Uterus (tissue), 4 donors: ENCODE results near the gene FAM89B. TPM values are rescaled to one million over a fixed set of nuclear protein-coding genes. Genes with fewer than 3 reads are reported as not detected.

ENCODE experiments used
- DNase-seq, 2 donors: peaks; one replicate each; pipeline ENCODE4 v3.0.0-alpha.2; 2019 to 2020
- H3K27ac ChIP-seq, 2 donors: fragments of 200-600 bp; sonication (generic); 1 replicate in 1 of 2; 2 replicates in 1 of 2; pipeline ENCODE4 v1.5.1; 2016 to 2018
- H3K27me3 ChIP-seq, 2 donors: fragments of 200-600 bp; sonication (generic); one replicate each; pipeline ENCODE4 v1.5.1; 2018 to 2019; ENCODE audit warnings: control low read depth in 1 of 2
- H3K36me3 ChIP-seq, 2 donors: fragments of 200-600 bp; sonication (generic); one replicate each; pipeline ENCODE4 v1.5.1; 2019; ENCODE audit warnings: control low read depth in 1 of 2
- H3K4me1 ChIP-seq, 2 donors: fragments of 200-600 bp; sonication (generic); one replicate each; pipeline ENCODE4 v1.5.1; 2018 to 2019; ENCODE audit warnings: control low read depth in 1 of 2
- H3K4me3 ChIP-seq, 2 donors: fragments of 200-600 bp; sonication (generic); 1 replicate in 1 of 2; 2 replicates in 1 of 2; pipeline ENCODE4 v1.5.1; 2018 to 2019; ENCODE audit warnings: mild to moderate bottlenecking in 1 of 2
- H3K9me3 ChIP-seq, 2 donors: fragments of 200-600 bp; sonication (generic); one replicate each; pipeline ENCODE4 v1.5.1; 2019; ENCODE audit warnings: control low read depth in 1 of 2
- POLR2A ChIP-seq, 2 donors: fragments of 450-650 bp; IDR thresholded peaks; one replicate each; pipeline ENCODE4 v1.6.1; 2016; ENCODE audit warnings: antibody characterized with exemption in 2 of 2, mild to moderate bottlenecking in 1 of 2, moderate library complexity in 1 of 2
- intact Hi-C: fragments of 100-400 bp; cut with DNase I; formaldehyde crosslinking; loops from one replicate; pipeline ENCODE4 v1.15.1; 2023; ENCODE audit warnings: low total_unique reads
- total RNA-seq, 4 donors: library from RNA; depleted of rRNA in 3 of 4; stranded (reverse); fragments of >200 nt in 3 of 4; gene quantifications; one replicate each; pipeline versions ENCODE4 v1.1.0 to v1.2.4, GENCODE V29; 2014 to 2023
- TF ChIP-seq, protein P1 (sequence below), 4 experiments: fragments of 200-600 bp in 2 of 4; fragments of 450-650 bp in 2 of 4; sonication (generic) in 2 of 4; IDR thresholded peaks; one replicate each; pipeline ENCODE4 v1.5.1; 2016 to 2019; ENCODE audit warnings: antibody characterized with exemption in 4 of 4, mild to moderate bottlenecking in 2 of 4, moderate library complexity in 1 of 4
- donor health status: DM: yes; HTN: yes; CAD: no.

The FAM89B gene
- total RNA-seq, 4 donors from 2014 or later, result 13.9 to 83.0 (median 40.8) TPM

GRCh38 chr11:65540290-65541092 is 31.8 kb upstream of the FAM89B start:
- Histone ChIP-seq H3K4me3 (peak overlapping the region; percentile 37 to 48), H3K36me3 (no peaks in the 10 kb centered on the region), H3K27me3 (no peaks in the 10 kb centered on the region), H3K4me1 (peaks cover 10 to 12% of the 10 kb centered on the region in 2 donors), H3K27ac (peak overlapping the region; percentile 90 to 93), H3K9me3 (no peaks in the 10 kb centered on the region)
- DNase-seq, result peak; percentile 89 to 92
- TF ChIP-seq, protein P1, sequence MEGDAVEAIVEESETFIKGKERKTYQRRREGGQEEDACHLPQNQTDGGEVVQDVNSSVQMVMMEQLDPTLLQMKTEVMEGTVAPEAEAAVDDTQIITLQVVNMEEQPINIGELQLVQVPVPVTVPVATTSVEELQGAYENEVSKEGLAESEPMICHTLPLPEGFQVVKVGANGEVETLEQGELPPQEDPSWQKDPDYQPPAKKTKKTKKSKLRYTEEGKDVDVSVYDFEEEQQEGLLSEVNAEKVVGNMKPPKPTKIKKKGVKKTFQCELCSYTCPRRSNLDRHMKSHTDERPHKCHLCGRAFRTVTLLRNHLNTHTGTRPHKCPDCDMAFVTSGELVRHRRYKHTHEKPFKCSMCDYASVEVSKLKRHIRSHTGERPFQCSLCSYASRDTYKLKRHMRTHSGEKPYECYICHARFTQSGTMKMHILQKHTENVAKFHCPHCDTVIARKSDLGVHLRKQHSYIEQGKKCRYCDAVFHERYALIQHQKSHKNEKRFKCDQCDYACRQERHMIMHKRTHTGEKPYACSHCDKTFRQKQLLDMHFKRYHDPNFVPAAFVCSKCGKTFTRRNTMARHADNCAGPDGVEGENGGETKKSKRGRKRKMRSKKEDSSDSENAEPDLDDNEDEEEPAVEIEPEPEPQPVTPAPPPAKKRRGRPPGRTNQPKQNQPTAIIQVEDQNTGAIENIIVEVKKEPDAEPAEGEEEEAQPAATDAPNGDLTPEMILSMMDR (IDR thresholded peaks at IDR 0.05), result peak; percentile 88 to 96 (median 94)
- TF ChIP-seq POLR2A (IDR thresholded peaks at IDR 0.05), result peak; percentile 25 to 41
- intact Hi-C loops, result no loop called here

GRCh38 chr11:65541093-65541982 is 31.0 kb upstream of the FAM89B start:
- DNase-seq, result no peak
- Histone ChIP-seq H3K27ac (peak overlapping the region; percentile 90 to 93), H3K4me1 (peaks cover 10 to 12% of the 10 kb centered on the region in 2 donors), H3K4me3 (peak overlapping the region; percentile 37 to 48), H3K9me3 (no peaks in the 10 kb centered on the region), H3K27me3 (no peaks in the 10 kb centered on the region), H3K36me3 (no peaks in the 10 kb centered on the region)
- intact Hi-C loops, result no loop called here
- TF ChIP-seq, protein P1 (IDR thresholded peaks at IDR 0.05), result no peak
- TF ChIP-seq POLR2A (IDR thresholded peaks at IDR 0.05), result no peak

DNA sequence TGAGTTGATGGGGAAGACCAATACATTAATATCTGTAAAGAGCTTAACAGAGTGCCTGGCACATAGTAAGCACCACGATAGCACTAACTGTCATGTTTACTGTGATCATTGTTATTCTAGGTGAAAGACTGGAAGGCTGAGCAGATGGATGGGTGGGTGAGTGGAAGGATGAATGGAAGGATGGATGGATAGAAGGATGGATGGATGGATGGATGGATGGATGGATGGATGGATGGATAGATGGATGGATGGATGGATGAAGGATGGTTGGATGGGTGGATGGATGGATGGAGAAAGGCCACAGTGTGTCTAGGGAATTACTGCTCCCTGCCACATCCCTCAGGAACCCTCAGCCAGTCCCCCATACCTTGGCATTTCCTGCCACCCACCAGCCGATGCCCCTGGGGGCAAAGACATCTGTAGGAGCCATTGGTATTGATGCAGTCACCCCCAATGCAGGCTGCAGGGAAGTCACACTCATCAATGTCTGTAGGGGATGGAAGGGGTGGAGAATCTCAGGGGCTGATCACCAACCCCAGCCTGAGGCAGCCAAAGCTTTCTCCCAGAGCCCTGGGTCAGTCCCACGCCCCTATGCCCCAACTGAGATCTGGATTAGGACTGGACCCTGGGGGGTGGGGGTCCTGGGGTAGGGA is 29.5 kb upstream of the FAM89B start:
- H3K36me3 ChIP-seq, result no peaks in the 10 kb centered on the region
- H3K4me3 ChIP-seq, result no peak overlapping the region
- no peaks in the 10 kb centered on the region for H3K27me3 ChIP-seq
- H3K9me3 ChIP-seq, result no peaks in the 10 kb centered on the region
- no peak for TF ChIP-seq POLR2A (IDR thresholded peaks at IDR 0.05)
- TF ChIP-seq, protein P1 (IDR thresholded peaks at IDR 0.05), result no peak
- DNase-seq, result no peak
- intact Hi-C loops, result no loop called here
- peaks cover 10 to 12% of the 10 kb centered on the region in 2 donors for H3K4me1 ChIP-seq
- no peak overlapping the region for H3K27ac ChIP-seq

- Histone ChIP-seq H3K36me3 (no peaks in the 10 kb centered on the region), H3K9me3 (no peaks in the 10 kb centered on the region), H3K27ac (peak overlapping the region in 1 of 2 donors; percentile 63), H3K27me3 (no peaks in the 10 kb centered on the region), H3K4me1 (peaks cover 7 to 10% of the 10 kb centered on the region in 2 donors), H3K4me3 (no peak overlapping the region)
- DNase-seq, result no peak
- intact Hi-C loops, result no loop called here
- TF ChIP-seq POLR2A (IDR thresholded peaks at IDR 0.05), result no peak
- TF ChIP-seq, protein P1 (IDR thresholded peaks at IDR 0.05), result no peak
Observed at GRCh38 chr11:65545853-65546216, 26.5 kb upstream of the FAM89B start.
